H9 (cell line): Measurements from ENCODE around the gene FOXN4. TPM values are rescaled to one million over a fixed set of nuclear protein-coding genes. Genes with fewer than 3 reads are reported as not detected.
A peak's percentile ranks its signal among the peaks of the same experiment; 100 is the strongest.

Experiments used
- DNase-seq: peaks from one replicate; pipeline ENCODE4 v3.0.0-alpha.2; 2017
- H2AFZ ChIP-seq: one replicate; pipeline ENCODE4 v1.6.1; 2013; ENCODE audit warnings: mild to moderate bottlenecking, low read length, control low read depth, moderate library complexity
- H2AK5ac ChIP-seq: 2 replicates; pipeline ENCODE4 v1.6.1; 2013; ENCODE audit warnings: low read length, control low read depth, mixed read lengths; ENCODE audit not compliant: insufficient read length
- H2BK120ac ChIP-seq: one replicate; pipeline ENCODE4 v1.6.1; 2013; ENCODE audit warnings: low read depth, mild to moderate bottlenecking, low read length, control low read depth, inconsistent platforms; ENCODE audit not compliant: poor library complexity, severe bottlenecking
- H2BK12ac ChIP-seq: 2 replicates; pipeline ENCODE4 v1.6.1; 2013; ENCODE audit warnings: low read length, control low read depth, mixed read lengths, low read depth; ENCODE audit not compliant: insufficient read length
- H2BK15ac ChIP-seq: 2 replicates; pipeline ENCODE4 v1.6.1; 2013; ENCODE audit warnings: low read depth, low read length, control low read depth
- H2BK20ac ChIP-seq: one replicate; pipeline ENCODE4 v1.6.1; 2013; ENCODE audit warnings: low read depth, mild to moderate bottlenecking, low read length, control low read depth, inconsistent platforms; ENCODE audit not compliant: poor library complexity, severe bottlenecking
- H2BK5ac ChIP-seq: 2 replicates; pipeline ENCODE4 v1.6.1; 2013; ENCODE audit warnings: low read length, control low read depth, mixed read lengths; ENCODE audit not compliant: insufficient read length
- H3K14ac ChIP-seq: 2 replicates; pipeline ENCODE4 v1.6.1; 2013; ENCODE audit warnings: low read length, control low read depth; ENCODE audit not compliant: insufficient read depth
- H3K18ac ChIP-seq: 2 replicates; pipeline ENCODE4 v1.6.1; 2013; ENCODE audit warnings: low read depth, mild to moderate bottlenecking, mixed read lengths, low read length, control low read depth; ENCODE audit not compliant: insufficient read length
- H3K23ac ChIP-seq: 2 replicates; pipeline ENCODE4 v1.6.1; 2013; ENCODE audit warnings: low read length, control low read depth, mixed read lengths, low read depth; ENCODE audit not compliant: insufficient read length
- H3K23me2 ChIP-seq: 2 replicates; pipeline ENCODE4 v1.6.1; 2013; ENCODE audit warnings: low read depth, mild to moderate bottlenecking, mixed read lengths, low read length, control low read depth; ENCODE audit not compliant: insufficient read length, poor library complexity, severe bottlenecking
- H3K27ac ChIP-seq: 2 replicates; pipeline ENCODE4 v1.5.1; 2013; ENCODE audit warnings: low read length, control low read depth, mixed read lengths, low read depth; ENCODE audit not compliant: insufficient read length
- H3K27me3 ChIP-seq: 2 replicates; pipeline ENCODE4 v1.6.1; 2013; ENCODE audit warnings: low read length, control low read depth, inconsistent platforms; ENCODE audit not compliant: insufficient read depth
- H3K4ac ChIP-seq: 2 replicates; pipeline ENCODE4 v1.6.1; 2013; ENCODE audit warnings: low read depth, mild to moderate bottlenecking, control low read depth, inconsistent platforms, low read length, moderate library complexity
- H3K4me1 ChIP-seq: 2 replicates; pipeline ENCODE4 v1.6.1; 2013; ENCODE audit warnings: low read length, control low read depth, inconsistent platforms; ENCODE audit not compliant: insufficient read depth
- H3K4me2 ChIP-seq: 2 replicates; pipeline ENCODE4 v1.6.1; 2013; ENCODE audit warnings: low read length, control low read depth, mixed read lengths; ENCODE audit not compliant: insufficient read length, insufficient read depth
- H3K56ac ChIP-seq: 2 replicates; pipeline ENCODE4 v1.6.1; 2013; ENCODE audit warnings: low read depth, mild to moderate bottlenecking, mixed read lengths, low read length, control low read depth; ENCODE audit not compliant: insufficient read length
- H3K79me1 ChIP-seq: 2 replicates; pipeline ENCODE4 v1.6.1; 2013; ENCODE audit warnings: low read depth, mild to moderate bottlenecking, moderate library complexity, low read length, control low read depth, inconsistent platforms; ENCODE audit not compliant: insufficient read depth, poor library complexity, severe bottlenecking
- H3K79me2 ChIP-seq: 2 replicates; pipeline ENCODE4 v1.6.1; 2013; ENCODE audit warnings: low read length, control low read depth, inconsistent platforms; ENCODE audit not compliant: insufficient read depth
- H3K9ac ChIP-seq: 2 replicates; pipeline ENCODE4 v1.6.1; 2013; ENCODE audit warnings: low read length, control low read depth, mixed read lengths; ENCODE audit not compliant: insufficient read length; ENCODE audit errors: extremely low read depth
- H3K9me3 ChIP-seq: one replicate; pipeline ENCODE4 v1.6.1; 2013; ENCODE audit warnings: low read depth, low read length, inconsistent platforms; ENCODE audit not compliant: control insufficient read depth
- H3T11ph ChIP-seq: one replicate; pipeline ENCODE4 v1.6.1; 2013; ENCODE audit warnings: mild to moderate bottlenecking, low read length, control low read depth, inconsistent platforms
- H4K20me1 ChIP-seq: one replicate; pipeline ENCODE4 v1.6.1; 2013; ENCODE audit not compliant: control insufficient read depth, insufficient read length, insufficient read depth
- H4K5ac ChIP-seq: 2 replicates; pipeline ENCODE4 v1.6.1; 2013; ENCODE audit warnings: low read depth, mild to moderate bottlenecking, mixed read lengths, low read length, control low read depth; ENCODE audit not compliant: insufficient read length
- H4K8ac ChIP-seq: replicated peaks from 2 replicates; pipeline ENCODE4 v1.6.1; 2013; ENCODE audit warnings: low read length, control low read depth, mixed read lengths, low read depth; ENCODE audit not compliant: insufficient read length
- H4K91ac ChIP-seq: 2 replicates; pipeline ENCODE4 v1.6.1; 2013; ENCODE audit warnings: low read depth, mild to moderate bottlenecking, moderate library complexity, mixed read lengths, low read length, control low read depth; ENCODE audit not compliant: insufficient read length
- H3K27ac Mint-ChIP-seq, 3 experiments: 2 replicates in 2 of 3; 3 replicates in 1 of 3; pipeline ENCODE4 v1.8.0; 2020 to 2021; ENCODE audit warnings: mixed read lengths in 3 of 3, mild to moderate bottlenecking in 1 of 3, moderate library complexity in 1 of 3
- H3K27me3 Mint-ChIP-seq: 2 replicates; pipeline ENCODE4 v1.8.0; 2021; ENCODE audit warnings: low read depth, mild to moderate bottlenecking, moderate library complexity, mixed read lengths
- H3K36me3 Mint-ChIP-seq, 3 experiments: 2 replicates in 2 of 3; 3 replicates in 1 of 3; pipeline ENCODE4 v1.8.0; 2020 to 2021; ENCODE audit warnings: low read depth in 3 of 3, mixed read lengths in 3 of 3; ENCODE audit not compliant: insufficient read depth in 1 of 3
- H3K4me1 Mint-ChIP-seq, 2 experiments: 2 replicates each; pipeline ENCODE4 v1.8.0; 2020; ENCODE audit warnings: mixed read lengths in 2 of 2
- H3K4me3 Mint-ChIP-seq, 2 experiments: 2 replicates in 1 of 2; 3 replicates in 1 of 2; pipeline ENCODE4 v1.8.0; 2020 to 2021; ENCODE audit warnings: mild to moderate bottlenecking in 2 of 2, mixed read lengths in 2 of 2, moderate library complexity in 1 of 2
- H3K9me3 Mint-ChIP-seq, 2 experiments: 2 replicates in 1 of 2; 3 replicates in 1 of 2; pipeline ENCODE4 v1.8.0; 2020; ENCODE audit warnings: mild to moderate bottlenecking in 2 of 2, mixed read lengths in 2 of 2, moderate library complexity in 1 of 2
- WGBS: extraction: QIAGEN DNeasy Blood & Tissue Kit; methylation state at CpG from one replicate; pipeline ENCODE4 v1.1.7; 2013; ENCODE audit warnings: missing lambda C conversion rate, low lambda C conversion rate, mixed read lengths; ENCODE audit not compliant: insufficient read length; ENCODE audit errors: extremely low coverage; 5-methylcytosine and 5-hydroxymethylcytosine counted together
- total RNA-seq: library from RNA; stranded (reverse); gene quantifications from 2 replicates; pipeline ENCODE4 v1.2.1, GENCODE V29; 2021
- TF ChIP-seq, protein P1 (sequence below): fragments of 200-600 bp; sonication (generic); conservative IDR thresholded peaks from 3 replicates; pipeline ENCODE4 v1.8.0; 2021; ENCODE audit warnings: antibody characterized with exemption, mild to moderate bottlenecking

Gene FOXN4
- total RNA-seq, 1 experiment from 2014 or later = 0.39 TPM

DNA sequence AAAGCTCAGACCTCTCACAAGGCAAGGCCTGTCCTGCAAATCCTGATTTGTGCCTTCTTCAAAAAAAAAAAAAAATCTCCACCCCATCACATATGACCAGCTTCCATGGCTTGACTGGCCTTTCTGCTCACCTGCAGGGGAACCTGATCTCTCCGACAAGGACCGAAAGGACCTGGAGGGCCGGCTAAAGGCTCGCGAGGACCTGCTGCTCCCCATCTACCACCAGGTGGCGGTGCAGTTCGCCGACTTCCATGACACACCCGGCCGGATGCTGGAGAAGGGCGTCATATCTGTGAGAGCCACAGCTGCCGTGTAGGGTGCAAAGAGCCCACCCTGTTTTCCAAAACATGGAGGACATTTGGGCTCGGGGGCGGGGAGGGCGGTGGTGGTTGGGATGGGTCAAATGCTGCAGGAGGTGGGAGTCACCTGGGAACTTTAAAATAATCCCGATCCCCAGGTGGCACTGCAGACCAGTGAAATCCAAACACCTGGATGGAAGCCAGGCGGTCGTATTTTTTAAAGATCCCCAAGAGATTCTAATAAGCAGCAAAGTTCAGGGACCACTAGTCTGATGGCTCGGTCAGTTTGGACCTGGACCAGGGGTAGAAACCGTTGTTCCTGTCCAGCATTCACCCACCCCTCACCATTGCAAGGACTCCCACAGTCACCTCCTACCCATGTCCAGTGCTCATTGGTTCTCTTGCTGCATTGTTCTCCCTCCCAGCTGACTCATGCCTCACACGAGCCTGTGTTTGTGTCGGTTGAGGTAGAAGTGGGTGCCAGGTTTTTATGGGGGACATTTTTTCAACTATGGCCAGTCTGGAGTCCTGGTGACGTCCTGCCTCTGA, 44.8 kb downstream of the FOXN4 start:
- Histone ChIP-seq H2BK12ac (no peak overlapping the region), H3K18ac (no peak overlapping the region), H3K27me3 (no peaks in the 10 kb centered on the region), H4K5ac (no peak overlapping the region), H2BK120ac (no peak overlapping the region), H3T11ph (no peak overlapping the region), H3K56ac (no peak overlapping the region), H3K9me3 (no peaks in the 10 kb centered on the region), H3K23me2 (no peaks in the 10 kb centered on the region), H3K4ac (no peak overlapping the region), H3K27ac (no peak overlapping the region), H3K79me1 (no peaks in the 10 kb centered on the region), H2BK5ac (no peak overlapping the region), H4K8ac (no peak overlapping the region), H3K79me2 (no peaks in the 10 kb centered on the region), H3K23ac (no peak overlapping the region), H3K4me1 (no peaks in the 10 kb centered on the region; the same call in 1 of the 2 replicates), H3K4me2 (no peak overlapping the region), H3K9ac (no peak overlapping the region), H2BK20ac (no peak overlapping the region), H2BK15ac (no peak overlapping the region), H3K14ac (no peak overlapping the region), H2AFZ (no peak overlapping the region), H2AK5ac (no peak overlapping the region), H4K91ac (peak overlapping the region; percentile 23), H4K20me1 (no peaks in the 10 kb centered on the region)
- Mint-ChIP-seq H3K9me3 (no peaks in the 10 kb centered on the region; a peak in 1 of 5 replicates), H3K27ac (peak overlapping the region in 1 of 3 experiments; percentile 28; a peak in 1 of 7 replicates), H3K4me3 (no peak overlapping the region), H3K36me3 (peaks cover 0 to 12% (median 4%) of the 10 kb centered on the region in 3 experiments; a peak in 3 of 7 replicates), H3K4me1 (peaks cover 8 to 19% of the 10 kb centered on the region in 2 experiments), H3K27me3 (no peaks in the 10 kb centered on the region; the same call in 1 of the 2 replicates)
- TF ChIP-seq, protein P1, sequence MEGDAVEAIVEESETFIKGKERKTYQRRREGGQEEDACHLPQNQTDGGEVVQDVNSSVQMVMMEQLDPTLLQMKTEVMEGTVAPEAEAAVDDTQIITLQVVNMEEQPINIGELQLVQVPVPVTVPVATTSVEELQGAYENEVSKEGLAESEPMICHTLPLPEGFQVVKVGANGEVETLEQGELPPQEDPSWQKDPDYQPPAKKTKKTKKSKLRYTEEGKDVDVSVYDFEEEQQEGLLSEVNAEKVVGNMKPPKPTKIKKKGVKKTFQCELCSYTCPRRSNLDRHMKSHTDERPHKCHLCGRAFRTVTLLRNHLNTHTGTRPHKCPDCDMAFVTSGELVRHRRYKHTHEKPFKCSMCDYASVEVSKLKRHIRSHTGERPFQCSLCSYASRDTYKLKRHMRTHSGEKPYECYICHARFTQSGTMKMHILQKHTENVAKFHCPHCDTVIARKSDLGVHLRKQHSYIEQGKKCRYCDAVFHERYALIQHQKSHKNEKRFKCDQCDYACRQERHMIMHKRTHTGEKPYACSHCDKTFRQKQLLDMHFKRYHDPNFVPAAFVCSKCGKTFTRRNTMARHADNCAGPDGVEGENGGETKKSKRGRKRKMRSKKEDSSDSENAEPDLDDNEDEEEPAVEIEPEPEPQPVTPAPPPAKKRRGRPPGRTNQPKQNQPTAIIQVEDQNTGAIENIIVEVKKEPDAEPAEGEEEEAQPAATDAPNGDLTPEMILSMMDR = peak; percentile 94
- peak; percentile 96 for DNase-seq
- WGBS = no CpG with 5 or more reads among the region's 23 CpGs
